Measurements from ENCODE around the gene NAP1L1. TPM values are rescaled to one million over a fixed set of nuclear protein-coding genes. Genes with fewer than 3 reads are reported as not detected.
A peak's percentile ranks its signal among the peaks of the same experiment; 100 is the strongest.

Gene NAP1L1
- total RNA-seq (2021) (946 to 1,010 TPM (median 968 TPM) in 3 replicates), Bru-seq, nascent RNA (percentile 99 among the genes with signal in this experiment)
- long read RNA-seq, experiment 1, full-length matches to known transcripts, result 461 of 906 reads
- long read RNA-seq, experiment 1, partial matches to known transcripts, result 180 of 906 reads
- long read RNA-seq, experiment 1, other reads (novel, unspliced or antisense), result 265 of 906 reads
- long read RNA-seq, experiment 2, full-length matches to known transcripts, result 213 of 1,202 reads
- long read RNA-seq, experiment 2, partial matches to known transcripts, result 371 of 1,202 reads
- long read RNA-seq, experiment 2, other reads (novel, unspliced or antisense), result 618 of 1,202 reads
- long read RNA-seq, experiment 3, full-length matches to known transcripts, result 548 of 935 reads
- long read RNA-seq, experiment 3, partial matches to known transcripts, result 71 of 935 reads
- long read RNA-seq, experiment 3, other reads (novel, unspliced or antisense), result 316 of 935 reads

GRCh38 chr12:76083904-76084862 is at the start of gene NAP1L1:
NAP1L1 (minus strand) TSS chr12:76084685; CDS start chr12:76074219, 10,466 bp downstream.
- peak; percentile 98 for DNase-seq (ENCODE audit: low spot score)
- peak; percentile 84 for ATAC-seq
- Mint-ChIP-seq H3K27ac (peak within 1 kb of the TSS; percentile 99), H3K4me1 (peaks cover 43% of the 10 kb centered on the region), H3K27me3 (ENCODE audit: low read depth) (peaks cover 3% of the 10 kb centered on the region; the same call in 1 of the 2 replicates), H3K9me3 (no peaks in the 10 kb centered on the region), H3K4me3 (peak within 1 kb of the TSS; percentile 94), H3K36me3 (peaks cover 11% of the 10 kb centered on the region)
- ChIA-PET CTCF (no interaction called here), POLR2A (interaction anchor here (0.8 to 1.9 kb wide), 3 partner anchors 10 to 803 kb away, joined by 3 to 6 read pairs (median 3); no protein-coding TSS in a partner anchor)
- TF ChIP-seq CREM (CRISPR knock-in tag; IDR thresholded peaks at IDR 0.05) (peak; percentile 61), AFF4 (CRISPR knock-in tag; IDR thresholded peaks at IDR 0.05; ENCODE audit: borderline replicate concordance) (no peak), ESRRA (CRISPR knock-in tag; IDR thresholded peaks at IDR 0.05; ENCODE audit: borderline replicate concordance) (peak; percentile 46; the same call in 1 of the 2 replicates), ZNF512 (CRISPR knock-in tag; IDR thresholded peaks at IDR 0.05; ENCODE audit: borderline replicate concordance) (no peak), HMGXB4 (CRISPR knock-in tag; IDR thresholded peaks at IDR 0.05) (peak; percentile 73), ERG (CRISPR knock-in tag; IDR thresholded peaks at IDR 0.05) (0 out of 2 replicates have a peak, but pooled peaks have one; percentile 11), ZSCAN18 (CRISPR knock-in tag; IDR thresholded peaks at IDR 0.05) (no peak), NFE2L1 (CRISPR knock-in tag; IDR thresholded peaks at IDR 0.05) (0 out of 2 replicates have a peak, but pooled peaks have one; percentile 55), AR (CRISPR knock-in tag; IDR thresholded peaks at IDR 0.05) (0 out of 2 replicates have a peak, but pooled peaks have one; percentile 42), NFATC4 (CRISPR knock-in tag; IDR thresholded peaks at IDR 0.05) (no peak), GRHL2 (CRISPR knock-in tag; IDR thresholded peaks at IDR 0.05; ENCODE audit: insufficient replicate concordance, severe bottlenecking) (no peak), MAX (CRISPR knock-in tag; IDR thresholded peaks at IDR 0.05) (peak; percentile 78), TCF7 (CRISPR knock-in tag; IDR thresholded peaks at IDR 0.05; ENCODE audit: low read depth) (no peak), PRDM15 (CRISPR knock-in tag; IDR thresholded peaks at IDR 0.05) (no peak), KAT7 (CRISPR knock-in tag; IDR thresholded peaks at IDR 0.05; ENCODE audit: borderline replicate concordance) (0 out of 2 replicates have a peak, but pooled peaks have one; percentile 43)

Measured in WTC11 (cell line).